Vagina (tissue), 2 donors: ENCODE data around the gene BTG1.

Experiments
- CTCF ChIP-seq, 3 experiments: fragments of 450-650 bp in 2 of 3; fragments of 200-600 bp in 1 of 3; sonication (generic) in 1 of 3; IDR thresholded peaks; one replicate each; pipeline ENCODE4 v1.5.1; 2017 to 2019; ENCODE audit warnings: antibody characterized with exemption in 3 of 3, mild to moderate bottlenecking in 2 of 3, moderate library complexity in 2 of 3
- POLR2AphosphoS5 ChIP-seq, 2 donors: sonication (generic); formaldehyde crosslinking; IDR thresholded peaks; one replicate each; pipeline ENCODE4 v1.9.0; 2017; ENCODE audit warnings: antibody characterized with exemption in 2 of 2, mild to moderate bottlenecking in 2 of 2, low read depth in 1 of 2; ENCODE audit not compliant: insufficient read depth in 1 of 2

DNA sequence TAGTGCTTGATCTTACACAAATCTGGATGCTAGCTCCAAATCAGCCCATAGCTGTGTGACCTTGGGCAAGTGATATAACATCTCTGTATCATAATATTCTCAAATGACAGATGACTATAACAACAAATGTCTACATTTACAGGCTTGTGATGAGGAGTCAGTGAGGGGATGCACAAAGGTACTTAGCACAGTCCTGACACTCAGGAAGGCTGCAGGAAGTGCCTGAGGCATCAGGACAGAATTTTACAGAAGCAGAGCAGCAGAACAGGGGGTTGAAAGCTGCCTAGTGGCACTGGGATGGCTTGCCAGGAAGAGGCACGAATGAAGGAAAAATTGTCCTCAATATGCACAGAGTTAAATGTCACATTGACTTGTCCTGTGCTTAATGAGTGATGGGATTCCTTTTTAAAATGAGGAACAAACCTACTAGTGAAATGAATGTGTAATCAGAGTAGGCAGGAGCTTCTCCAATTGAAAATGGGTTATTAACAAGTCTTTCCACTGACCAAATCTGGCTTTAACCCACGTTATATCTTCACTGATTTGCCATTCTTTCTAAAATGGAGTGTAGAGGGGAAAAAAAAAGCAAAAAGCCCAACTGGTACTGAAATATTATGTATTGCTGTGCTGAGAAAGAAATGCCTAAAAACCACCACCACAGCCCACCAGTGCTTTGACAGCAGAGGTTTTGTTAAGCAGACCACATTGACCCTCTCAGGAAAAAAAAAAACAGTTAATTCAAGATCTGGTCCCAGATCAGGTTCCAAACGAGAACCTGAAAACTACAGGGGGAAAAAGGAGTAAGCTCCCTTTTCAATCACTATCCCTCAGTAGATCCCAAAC is 11.6 kb downstream of the BTG1 start:
- TF ChIP-seq CTCF (IDR thresholded peaks at IDR 0.05) (no peak), POLR2AphosphoS5 (IDR thresholded peaks at IDR 0.05; ENCODE audit: insufficient read depth in 1 of 2, low read depth in 1 of 2) (no peak)
